Esophagus squamous epithelium (tissue), 4 donors: ENCODE results near the gene NT5C3B.

Source experiments
- CTCF ChIP-seq, 6 experiments: fragments of 450-650 bp in 4 of 6; fragments of 200-600 bp in 2 of 6; sonication (generic) in 2 of 6; IDR thresholded peaks; one replicate each; pipeline ENCODE4 v1.5.1; 2016 to 2019; ENCODE audit warnings: antibody characterized with exemption in 6 of 6, mild to moderate bottlenecking in 4 of 6, moderate library complexity in 4 of 6
- POLR2A ChIP-seq, 4 donors: fragments of 450-650 bp; IDR thresholded peaks; one replicate each; pipeline ENCODE4 v1.6.1; 2017; ENCODE audit warnings: antibody characterized with exemption in 4 of 4, mild to moderate bottlenecking in 4 of 4, moderate library complexity in 3 of 4

GRCh38 chr17:41860254-41860931 lies 24.4 kb upstream of the NT5C3B start:
- TF ChIP-seq CTCF (IDR thresholded peaks at IDR 0.05) (no peak), POLR2A (IDR thresholded peaks at IDR 0.05) (no peak)
